Spleen (tissue), 11 donors: ENCODE measurements around the gene FCHO1. TPM values are rescaled to one million over a fixed set of nuclear protein-coding genes. Genes with fewer than 3 reads are reported as not detected.

Source experiments
- DNase-seq: peaks from one replicate; pipeline ENCODE4 v3.0.0-alpha.2; 2020
- H3K27ac ChIP-seq, 8 donors: fragments of 200-600 bp; sonication (generic) in 7 of 8; 1 replicate in 4 of 8; 2 replicates in 4 of 8; pipeline versions ENCODE4 v1.5.0 to v1.8.0; 2016 to 2021; ENCODE audit warnings: inconsistent platforms in 4 of 8, mild to moderate bottlenecking in 4 of 8, moderate library complexity in 1 of 8
- H3K27me3 ChIP-seq, 7 donors: fragments of 200-600 bp; sonication (generic) in 6 of 7; replicated peaks in 1 of 7; 1 replicate in 4 of 7; 2 replicates in 3 of 7; pipeline versions ENCODE4 v1.5.0 to v1.8.0; 2016 to 2021; ENCODE audit warnings: inconsistent platforms in 3 of 7, mild to moderate bottlenecking in 1 of 7
- H3K36me3 ChIP-seq, 6 donors: fragments of 200-600 bp; sonication (generic) in 5 of 6; 1 replicate in 4 of 6; 2 replicates in 2 of 6; pipeline versions ENCODE4 v1.5.0 to v1.8.0; 2016 to 2021; ENCODE audit warnings: inconsistent platforms in 2 of 6
- H3K4me1 ChIP-seq, 6 donors: fragments of 200-600 bp; sonication (generic) in 5 of 6; 1 replicate in 3 of 6; 2 replicates in 3 of 6; pipeline versions ENCODE4 v1.5.0 to v1.8.0; 2016 to 2021; ENCODE audit warnings: inconsistent platforms in 3 of 6
- H3K4me3 ChIP-seq, 8 donors: fragments of 200-600 bp; sonication (generic) in 7 of 8; 1 replicate in 4 of 8; 2 replicates in 4 of 8; pipeline versions ENCODE4 v1.5.0 to v1.8.0; 2016 to 2021; ENCODE audit warnings: inconsistent platforms in 4 of 8, mild to moderate bottlenecking in 4 of 8, moderate library complexity in 2 of 8
- H3K9me3 ChIP-seq, 8 donors: fragments of 200-600 bp; sonication (generic) in 7 of 8; 1 replicate in 4 of 8; 2 replicates in 4 of 8; pipeline versions ENCODE4 v1.5.0 to v1.8.0; 2016 to 2021; ENCODE audit warnings: inconsistent platforms in 4 of 8
- POLR2A ChIP-seq, 3 donors: fragments of 450-650 bp; IDR thresholded peaks; one replicate each; pipeline ENCODE4 v1.5.1; 2017; ENCODE audit warnings: antibody characterized with exemption in 3 of 3, mild to moderate bottlenecking in 1 of 3
- POLR2AphosphoS5 ChIP-seq, 3 donors: sonication (generic); formaldehyde crosslinking; IDR thresholded peaks; one replicate each; pipeline ENCODE4 v1.5.1; 2017; ENCODE audit warnings: antibody characterized with exemption in 3 of 3
- WGBS, 5 donors: extraction: QIAGEN DNeasy Blood & Tissue Kit in 3 of 5; methylation state at CpG; one replicate each; pipeline versions ENCODE4 v1.1.5 to v1.1.7; 2013 to 2018; 5-methylcytosine and 5-hydroxymethylcytosine counted together
- intact Hi-C: fragments of 100-400 bp; cut with DNase I; formaldehyde crosslinking; loops from one replicate; pipeline ENCODE4 v1.15.0; 2023; ENCODE audit warnings: low total_unique reads
- polyA plus RNA-seq, 3 donors: library from polyadenylated mRNA; stranded (reverse); fragments of 200-250 nt; gene quantifications; one replicate each; pipeline ENCODE4 v1.2.1, GENCODE V29; 2013
- total RNA-seq, 7 donors: library from RNA; depleted of rRNA in 3 of 7; stranded (reverse); fragments of >200 nt in 3 of 7; fragmentation: NEBNext Ultra II Directional in 4 of 7; extraction: Animal tissue kit (Norgen Biotek cat#: 25700) in 4 of 7; gene quantifications; one replicate each; pipeline versions ENCODE4 v1.1.0 to v1.2.1, GENCODE V29; 2016 to 2021
- TF ChIP-seq, protein P1 (sequence below), 11 experiments: fragments of 200-600 bp in 7 of 11; fragments of 450-650 bp in 4 of 11; sonication (generic) in 4 of 11; IDR thresholded peaks in 8 of 11; conservative IDR thresholded peaks in 3 of 11; 1 replicate in 7 of 11; 2 replicates in 4 of 11; pipeline versions ENCODE4 v1.4.0 to v1.8.0; 2016 to 2021; ENCODE audit warnings: antibody characterized with exemption in 11 of 11, inconsistent platforms in 4 of 11, mild to moderate bottlenecking in 1 of 11
- donor health status: healthy with polysubstance abuse.
- donor health status: DM: no; HTN: no; CAD: no; lungs with moderate emphysema.
- donor health status: DM: no; HTN: no; CAD: no.
- donor health status: Bipolar disorder and iron deficiency.
- donor health status: healthy.
- donor health status: DM: no; HTN: no; CAD: no.
- donor health status: DM: yes; HTN: yes; CAD: no.

Gene FCHO1
- total and polyA plus RNA-seq, 10 donors = 11.3 to 48.3 (median 25.2) TPM

GRCh38 chr19:17807731-17808316 is 56.5 kb downstream of the FCHO1 start:
- H3K27me3 ChIP-seq = peaks cover 0 to 27% (median 13%) of the 10 kb centered on the region in 7 donors
- H3K27ac ChIP-seq = no peak overlapping the region
- intact Hi-C loops = no loop called here
- 47 to 76% (median 54%) methylated on average over 22 to 38 of the region's 38 CpGs for WGBS, 5 donors
- TF ChIP-seq POLR2AphosphoS5 (IDR thresholded peaks at IDR 0.05) = peak in 1 of 3 donors; percentile 16
- TF ChIP-seq, protein P1, sequence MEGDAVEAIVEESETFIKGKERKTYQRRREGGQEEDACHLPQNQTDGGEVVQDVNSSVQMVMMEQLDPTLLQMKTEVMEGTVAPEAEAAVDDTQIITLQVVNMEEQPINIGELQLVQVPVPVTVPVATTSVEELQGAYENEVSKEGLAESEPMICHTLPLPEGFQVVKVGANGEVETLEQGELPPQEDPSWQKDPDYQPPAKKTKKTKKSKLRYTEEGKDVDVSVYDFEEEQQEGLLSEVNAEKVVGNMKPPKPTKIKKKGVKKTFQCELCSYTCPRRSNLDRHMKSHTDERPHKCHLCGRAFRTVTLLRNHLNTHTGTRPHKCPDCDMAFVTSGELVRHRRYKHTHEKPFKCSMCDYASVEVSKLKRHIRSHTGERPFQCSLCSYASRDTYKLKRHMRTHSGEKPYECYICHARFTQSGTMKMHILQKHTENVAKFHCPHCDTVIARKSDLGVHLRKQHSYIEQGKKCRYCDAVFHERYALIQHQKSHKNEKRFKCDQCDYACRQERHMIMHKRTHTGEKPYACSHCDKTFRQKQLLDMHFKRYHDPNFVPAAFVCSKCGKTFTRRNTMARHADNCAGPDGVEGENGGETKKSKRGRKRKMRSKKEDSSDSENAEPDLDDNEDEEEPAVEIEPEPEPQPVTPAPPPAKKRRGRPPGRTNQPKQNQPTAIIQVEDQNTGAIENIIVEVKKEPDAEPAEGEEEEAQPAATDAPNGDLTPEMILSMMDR (IDR thresholded peaks at IDR 0.05 in 8 of 11, conservative IDR thresholded peaks at IDR 0.05 in 3 of 11) = no peak
- H3K4me1 ChIP-seq = peaks cover 0 to 20% (median 12%) of the 10 kb centered on the region in 6 donors
- DNase-seq = peak; percentile 75
- peak overlapping the region in 1 of 8 donors; percentile 22 for H3K4me3 ChIP-seq
- H3K9me3 ChIP-seq = no peaks in the 10 kb centered on the region
- H3K36me3 ChIP-seq = no peaks in the 10 kb centered on the region

DNA sequence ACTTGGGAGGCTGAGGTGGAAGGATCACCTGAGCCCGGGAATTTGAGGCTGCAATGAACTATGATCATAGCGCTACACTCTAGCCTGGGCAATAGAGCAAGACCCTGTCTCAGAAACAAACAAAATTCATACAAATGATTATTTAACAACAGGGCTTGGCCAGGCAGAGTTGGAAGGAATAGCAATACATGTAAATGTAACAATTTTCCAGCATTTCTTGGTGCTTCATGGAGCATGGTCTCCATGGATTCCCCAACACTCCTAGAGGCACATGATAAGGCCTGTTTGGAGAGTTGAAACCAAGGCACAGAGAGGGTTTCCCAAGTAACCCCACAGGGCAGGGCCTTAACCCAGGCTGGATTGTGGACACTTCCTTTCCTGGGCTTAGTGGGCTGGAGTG is 59.8 kb downstream of the FCHO1 start:
- TF ChIP-seq, protein P1 (IDR thresholded peaks at IDR 0.05 in 8 of 11, conservative IDR thresholded peaks at IDR 0.05 in 3 of 11) = no peak
- TF ChIP-seq POLR2AphosphoS5 (IDR thresholded peaks at IDR 0.05) (no peak), POLR2A (IDR thresholded peaks at IDR 0.05) (no peak)
- Histone ChIP-seq H3K4me3 (no peak overlapping the region), H3K27ac (no peak overlapping the region), H3K36me3 (peaks cover 0 to under 1% (median 0%) of the 10 kb centered on the region in 6 donors), H3K4me1 (peaks cover 0 to 9% (median 2%) of the 10 kb centered on the region in 6 donors), H3K27me3 (peaks cover 0 to 27% (median 13%) of the 10 kb centered on the region in 7 donors), H3K9me3 (no peaks in the 10 kb centered on the region)
- intact Hi-C loops = no loop called here
- WGBS, 5 donors = 85 to 96% (median 90%) methylated on average over 2 of the region's 2 CpGs
- no peak for DNase-seq

DNA sequence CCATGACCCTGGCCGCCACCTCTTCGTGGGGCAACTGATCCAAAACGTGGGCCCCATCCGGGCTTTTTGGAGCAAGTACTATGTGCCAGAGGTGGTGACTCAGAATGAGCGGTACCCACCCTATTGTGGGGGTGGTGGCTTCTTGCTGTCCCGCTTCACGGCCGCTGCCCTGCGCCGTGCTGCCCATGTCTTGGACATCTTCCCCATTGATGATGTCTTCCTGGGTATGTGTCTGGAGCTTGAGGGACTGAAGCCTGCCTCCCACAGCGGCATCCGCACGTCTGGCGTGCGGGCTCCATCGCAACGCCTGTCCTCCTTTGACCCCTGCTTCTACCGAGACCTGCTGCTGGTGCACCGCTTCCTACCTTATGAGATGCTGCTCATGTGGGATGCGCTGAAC is 60.4 kb downstream of the FCHO1 start:
- TF ChIP-seq POLR2AphosphoS5 (IDR thresholded peaks at IDR 0.05) = no peak
- no peak for TF ChIP-seq POLR2A (IDR thresholded peaks at IDR 0.05)
- TF ChIP-seq, protein P1 (IDR thresholded peaks at IDR 0.05 in 8 of 11, conservative IDR thresholded peaks at IDR 0.05 in 3 of 11) = no peak
- no peak overlapping the region for H3K27ac ChIP-seq
- no peak overlapping the region for H3K4me3 ChIP-seq
- DNase-seq = no peak
- 85 to 91% (median 87%) methylated on average over 15 to 20 of the region's 20 CpGs for WGBS, 5 donors
- H3K4me1 ChIP-seq = peaks cover 0 to 9% (median 2%) of the 10 kb centered on the region in 6 donors
- peaks cover 0 to 6% (median 0%) of the 10 kb centered on the region in 6 donors for H3K36me3 ChIP-seq
- H3K9me3 ChIP-seq = no peaks in the 10 kb centered on the region
- intact Hi-C loops = no loop called here
- peaks cover 0 to 27% (median 13%) of the 10 kb centered on the region in 7 donors for H3K27me3 ChIP-seq

DNA sequence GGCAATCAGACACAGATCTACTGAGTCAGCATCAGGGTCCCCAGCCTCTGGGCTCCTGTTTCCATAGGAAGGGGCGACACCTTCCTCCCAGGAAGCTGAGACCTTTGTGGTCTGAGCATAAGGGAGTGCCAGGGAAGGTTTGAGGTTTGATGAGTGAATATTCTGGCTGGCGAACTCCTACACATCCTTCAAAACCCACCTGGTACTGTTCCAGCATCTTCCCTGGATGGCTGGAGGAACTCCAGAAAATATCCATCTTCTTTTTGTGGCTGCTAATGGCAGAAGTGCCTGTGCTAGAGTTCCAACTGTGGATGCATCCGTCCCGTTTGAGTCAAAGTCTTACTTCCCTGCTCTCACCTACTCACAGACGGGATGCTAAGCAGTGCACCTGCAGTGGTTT is 60.8 kb downstream of the FCHO1 start:
- no peak overlapping the region for H3K4me3 ChIP-seq
- peaks cover 0 to 9% (median 2%) of the 10 kb centered on the region in 6 donors for H3K4me1 ChIP-seq
- H3K9me3 ChIP-seq = no peaks in the 10 kb centered on the region
- intact Hi-C loops = no loop called here
- no peak for DNase-seq
- 82 to 95% (median 85%) methylated on average over 4 to 5 of the region's 5 CpGs for WGBS, 5 donors
- H3K27ac ChIP-seq = no peak overlapping the region
- H3K36me3 ChIP-seq = peaks cover 0 to 9% (median 0%) of the 10 kb centered on the region in 6 donors
- peaks cover 0 to 27% (median 13%) of the 10 kb centered on the region in 7 donors for H3K27me3 ChIP-seq
- TF ChIP-seq POLR2AphosphoS5 (IDR thresholded peaks at IDR 0.05) (no peak), POLR2A (IDR thresholded peaks at IDR 0.05) (no peak)
- TF ChIP-seq, protein P1 (IDR thresholded peaks at IDR 0.05 in 8 of 11, conservative IDR thresholded peaks at IDR 0.05 in 3 of 11) = no peak
